Panc1 (cell line): Measurements from ENCODE around the gene STX3. TPM values are rescaled to one million over a fixed set of nuclear protein-coding genes. Genes with fewer than 3 reads are reported as not detected.

Experiments
- ATAC-seq: fragments of 200-7000 bp; cut with Tn5 transposase; 2 replicates; pipeline ENCODE4 v1.9.1; 2020; ENCODE audit warnings: mild to moderate bottlenecking, moderate library complexity
- BruUV-seq: library from RNA; stranded (reverse); fragments of 400-500 nt; replicated peaks from 2 replicates; lab custom pipeline; 2021; lab: Mats Ljungman, UMichigan
- CTCF ChIA-PET: fragments of 300-600 bp; sonication (Branson Sonifier 250); formaldehyde crosslinking; loops from one replicate; lab custom pipeline; 2022; ENCODE audit warnings: antibody characterized with exemption; lab: Charles Lee
- POLR2A ChIA-PET: fragments of 300-600 bp; sonication (Branson Sonifier 250); formaldehyde crosslinking; loops from one replicate; lab custom pipeline; 2022; ENCODE audit warnings: antibody characterized with exemption; lab: Charles Lee
- DNase-seq: peaks from one replicate; pipeline ENCODE4 v3.0.0-alpha.2; 2010; ENCODE audit warnings: low read depth, low spot score
- H3K27ac ChIP-seq: 2 replicates; pipeline ENCODE4 v1.5.1; 2011; ENCODE audit warnings: mild to moderate bottlenecking, low read length, inconsistent platforms
- H3K27me3 ChIP-seq: fragments of 200-500 bp; sonication (Bioruptor generic); 2 replicates; pipeline ENCODE4 v1.6.0; 2014; ENCODE audit warnings: low read length, inconsistent platforms; ENCODE audit not compliant: control insufficient read depth, insufficient read depth
- H3K36me3 ChIP-seq: fragments of 200-500 bp; sonication (Bioruptor generic); 2 replicates; pipeline ENCODE4 v1.5.1; 2014; ENCODE audit warnings: inconsistent platforms, mild to moderate bottlenecking, low read length, moderate library complexity; ENCODE audit not compliant: control insufficient read depth, insufficient read depth
- H3K4me1 ChIP-seq: 2 replicates; pipeline ENCODE4 v1.5.1; 2011; ENCODE audit warnings: inconsistent platforms, mild to moderate bottlenecking, low read length, moderate library complexity; ENCODE audit not compliant: control insufficient read depth, insufficient read depth
- H3K4me3 ChIP-seq, 2 experiments: 2 replicates each; pipeline ENCODE4 v1.5.1; 2011 to 2012; ENCODE audit warnings: low read depth in 2 of 2, low read length in 2 of 2, mild to moderate bottlenecking in 2 of 2, inconsistent platforms in 1 of 2, moderate library complexity in 1 of 2
- H3K9me3 ChIP-seq: fragments of 200-500 bp; sonication (Bioruptor generic); 2 replicates; pipeline ENCODE4 v1.5.1; 2014; ENCODE audit warnings: low read depth, mild to moderate bottlenecking, inconsistent platforms, low read length, moderate library complexity; ENCODE audit not compliant: control insufficient read depth, insufficient read depth
- POLR2AphosphoS5 ChIP-seq: IDR thresholded peaks from 2 replicates; pipeline ENCODE4 v1.6.1; 2012; ENCODE audit warnings: mild to moderate bottlenecking, low read depth, low read length, moderate library complexity
- SIN3A ChIP-seq: IDR thresholded peaks from 2 replicates; pipeline ENCODE4 v1.6.1; 2012; ENCODE audit warnings: low read depth, mild to moderate bottlenecking, low read length, moderate library complexity, borderline replicate concordance; ENCODE audit not compliant: insufficient read depth
- TCF7L2 ChIP-seq: IDR thresholded peaks from 2 replicates; pipeline ENCODE4 v1.6.1; 2011; ENCODE audit warnings: mild to moderate bottlenecking, low read depth, low read length, inconsistent platforms
- in situ Hi-C: cut with HindIII; loops from 2 replicates; pipeline ENCODE4 v1.10.0; 2016; ENCODE audit warnings: low sequenced_read_pairs, low pct_unique_long_range_greater_than_20kb
- intact Hi-C: fragments of 100-400 bp; cut with micrococcal nuclease; formaldehyde crosslinking; loops from one replicate; pipeline ENCODE4 v1.10.0; 2022; ENCODE audit not compliant: unreplicated experiment
- total RNA-seq: library from RNA; stranded (reverse); gene quantifications from one replicate; pipeline ENCODE4 v1.2.1, GENCODE V29; 2021; ENCODE audit not compliant: unreplicated experiment
- TF ChIP-seq, protein P1 (sequence below), 2 experiments: IDR thresholded peaks; 2 replicates each; pipeline ENCODE4 v1.6.1; 2011 to 2012; ENCODE audit warnings: low read depth in 2 of 2, control low read depth in 1 of 2, low read length in 1 of 2, mild to moderate bottlenecking in 1 of 2, moderate library complexity in 1 of 2; ENCODE audit not compliant: insufficient read depth in 1 of 2
- TF ChIP-seq, protein P2 (sequence below): fragments of 450-650 bp; IDR thresholded peaks from 2 replicates; pipeline ENCODE4 v1.5.1; 2017; ENCODE audit warnings: mild to moderate bottlenecking

STX3 gene
- total RNA-seq, 1 experiment from 2014 or later: 34.8 TPM

DNA sequence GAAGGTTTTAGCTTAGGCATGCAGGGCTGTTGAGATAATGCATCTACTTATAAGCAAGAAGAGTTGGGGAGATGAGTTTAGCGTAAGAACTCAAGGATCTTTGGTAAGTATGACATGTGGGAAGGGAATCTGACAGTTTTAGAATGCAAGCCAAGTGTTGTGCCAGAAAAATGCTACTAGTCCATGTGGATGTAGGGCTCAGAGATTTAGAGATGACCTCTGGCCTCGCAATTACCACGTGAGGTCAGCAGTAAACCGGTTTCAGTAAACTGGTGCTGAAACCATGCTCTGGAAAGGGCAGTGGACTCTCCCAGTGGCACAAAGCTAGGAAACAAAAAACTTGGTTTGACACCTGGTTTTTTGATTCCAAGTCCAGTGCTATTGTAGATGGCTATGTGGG, 36.5 kb downstream of the STX3 start:
- POLR2A ChIA-PET: no interaction called here
- DNase-seq: no peak
- ATAC-seq: no peak
- intact Hi-C loops (no loop called here), in situ Hi-C loops (no loop called here)
- H3K36me3 ChIP-seq: no peaks in the 10 kb centered on the region
- no peak overlapping the region for H3K4me3 ChIP-seq
- H3K27me3 ChIP-seq: no peaks in the 10 kb centered on the region
- BruUV-seq: no TSS peak
- peaks cover 13% of the 10 kb centered on the region for H3K4me1 ChIP-seq
- no peak overlapping the region for H3K27ac ChIP-seq
- TF ChIP-seq, protein P1, sequence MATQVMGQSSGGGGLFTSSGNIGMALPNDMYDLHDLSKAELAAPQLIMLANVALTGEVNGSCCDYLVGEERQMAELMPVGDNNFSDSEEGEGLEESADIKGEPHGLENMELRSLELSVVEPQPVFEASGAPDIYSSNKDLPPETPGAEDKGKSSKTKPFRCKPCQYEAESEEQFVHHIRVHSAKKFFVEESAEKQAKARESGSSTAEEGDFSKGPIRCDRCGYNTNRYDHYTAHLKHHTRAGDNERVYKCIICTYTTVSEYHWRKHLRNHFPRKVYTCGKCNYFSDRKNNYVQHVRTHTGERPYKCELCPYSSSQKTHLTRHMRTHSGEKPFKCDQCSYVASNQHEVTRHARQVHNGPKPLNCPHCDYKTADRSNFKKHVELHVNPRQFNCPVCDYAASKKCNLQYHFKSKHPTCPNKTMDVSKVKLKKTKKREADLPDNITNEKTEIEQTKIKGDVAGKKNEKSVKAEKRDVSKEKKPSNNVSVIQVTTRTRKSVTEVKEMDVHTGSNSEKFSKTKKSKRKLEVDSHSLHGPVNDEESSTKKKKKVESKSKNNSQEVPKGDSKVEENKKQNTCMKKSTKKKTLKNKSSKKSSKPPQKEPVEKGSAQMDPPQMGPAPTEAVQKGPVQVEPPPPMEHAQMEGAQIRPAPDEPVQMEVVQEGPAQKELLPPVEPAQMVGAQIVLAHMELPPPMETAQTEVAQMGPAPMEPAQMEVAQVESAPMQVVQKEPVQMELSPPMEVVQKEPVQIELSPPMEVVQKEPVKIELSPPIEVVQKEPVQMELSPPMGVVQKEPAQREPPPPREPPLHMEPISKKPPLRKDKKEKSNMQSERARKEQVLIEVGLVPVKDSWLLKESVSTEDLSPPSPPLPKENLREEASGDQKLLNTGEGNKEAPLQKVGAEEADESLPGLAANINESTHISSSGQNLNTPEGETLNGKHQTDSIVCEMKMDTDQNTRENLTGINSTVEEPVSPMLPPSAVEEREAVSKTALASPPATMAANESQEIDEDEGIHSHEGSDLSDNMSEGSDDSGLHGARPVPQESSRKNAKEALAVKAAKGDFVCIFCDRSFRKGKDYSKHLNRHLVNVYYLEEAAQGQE (IDR thresholded peaks at IDR 0.05; ENCODE audit: insufficient read depth in 1 of 2, low read depth in 2 of 2, low read length in 1 of 2): no peak
- no peak for TF ChIP-seq TCF7L2
- no peak for TF ChIP-seq POLR2AphosphoS5
- TF ChIP-seq SIN3A: no peak
- TF ChIP-seq, protein P2, sequence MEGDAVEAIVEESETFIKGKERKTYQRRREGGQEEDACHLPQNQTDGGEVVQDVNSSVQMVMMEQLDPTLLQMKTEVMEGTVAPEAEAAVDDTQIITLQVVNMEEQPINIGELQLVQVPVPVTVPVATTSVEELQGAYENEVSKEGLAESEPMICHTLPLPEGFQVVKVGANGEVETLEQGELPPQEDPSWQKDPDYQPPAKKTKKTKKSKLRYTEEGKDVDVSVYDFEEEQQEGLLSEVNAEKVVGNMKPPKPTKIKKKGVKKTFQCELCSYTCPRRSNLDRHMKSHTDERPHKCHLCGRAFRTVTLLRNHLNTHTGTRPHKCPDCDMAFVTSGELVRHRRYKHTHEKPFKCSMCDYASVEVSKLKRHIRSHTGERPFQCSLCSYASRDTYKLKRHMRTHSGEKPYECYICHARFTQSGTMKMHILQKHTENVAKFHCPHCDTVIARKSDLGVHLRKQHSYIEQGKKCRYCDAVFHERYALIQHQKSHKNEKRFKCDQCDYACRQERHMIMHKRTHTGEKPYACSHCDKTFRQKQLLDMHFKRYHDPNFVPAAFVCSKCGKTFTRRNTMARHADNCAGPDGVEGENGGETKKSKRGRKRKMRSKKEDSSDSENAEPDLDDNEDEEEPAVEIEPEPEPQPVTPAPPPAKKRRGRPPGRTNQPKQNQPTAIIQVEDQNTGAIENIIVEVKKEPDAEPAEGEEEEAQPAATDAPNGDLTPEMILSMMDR: no peak
- CTCF ChIA-PET: no interaction called here
- H3K9me3 ChIP-seq: no peaks in the 10 kb centered on the region

DNA sequence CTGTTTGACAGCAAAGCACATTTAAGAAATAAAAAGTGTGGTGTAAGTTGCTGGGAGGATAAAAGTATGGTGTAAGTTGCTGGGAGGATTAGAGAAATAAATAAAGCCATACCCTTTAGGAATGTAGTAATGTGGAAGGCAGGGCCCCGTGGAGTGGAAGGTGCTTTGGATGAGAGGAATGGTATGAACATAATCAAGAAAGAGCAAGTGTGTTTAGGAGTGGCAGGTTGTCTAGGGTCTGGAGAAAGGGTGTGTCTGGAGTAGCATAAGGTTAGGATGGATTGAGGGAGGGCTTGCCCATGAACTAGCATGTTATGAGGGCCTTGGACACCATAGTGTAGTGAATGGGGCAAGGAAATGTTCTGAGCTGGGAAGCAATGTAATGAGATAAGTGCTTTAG, 37.3 kb downstream of the STX3 start:
- ChIA-PET CTCF (no interaction called here), POLR2A (no interaction called here)
- H3K36me3 ChIP-seq: no peaks in the 10 kb centered on the region
- ATAC-seq (no peak), DNase-seq (no peak)
- H3K9me3 ChIP-seq: no peaks in the 10 kb centered on the region
- H3K27me3 ChIP-seq: no peaks in the 10 kb centered on the region
- H3K27ac ChIP-seq: no peak overlapping the region
- BruUV-seq: no TSS peak
- peaks cover 4% of the 10 kb centered on the region; the same call in 1 of the 2 replicates for H3K4me1 ChIP-seq
- in situ Hi-C loops (no loop called here), intact Hi-C loops (no loop called here)
- TF ChIP-seq, protein P1 (IDR thresholded peaks at IDR 0.05; ENCODE audit: insufficient read depth in 1 of 2, low read depth in 2 of 2, low read length in 1 of 2): no peak
- TF ChIP-seq SIN3A (no peak), POLR2AphosphoS5 (no peak), TCF7L2 (no peak)
- TF ChIP-seq, protein P2: no peak
- H3K4me3 ChIP-seq: no peak overlapping the region
